ENCODE data around the gene BMPR1A. TPM values are rescaled to one million over a fixed set of nuclear protein-coding genes. Genes with fewer than 3 reads are reported as not detected.

Gene BMPR1A
- total and polyA plus RNA-seq, 2 of the 13 experiments (the other 11 are each of a cell fraction or from before 2014, with no cell fraction given), result 17.8 to 44.2 TPM

GRCh38 chr10:86755740-86756510 lies 494 bp upstream of the BMPR1A start (continued):
- TF ChIP-seq HOXA9 (CRISPR knock-in tag; IDR thresholded peaks at IDR 0.05; ENCODE audit: borderline replicate concordance) (0 out of 2 replicates have a peak, but pooled peaks have one; percentile 27), MYC (CRISPR knock-in tag; IDR thresholded peaks at IDR 0.05; ENCODE audit: borderline replicate concordance) (peak; percentile 47), RBM39 (IDR thresholded peaks at IDR 0.05; ENCODE audit: low read depth, low read length, poor library complexity, severe bottlenecking) (peak; percentile 68), ZNF749 (CRISPR knock-in tag; IDR thresholded peaks at IDR 0.05; ENCODE audit: borderline replicate concordance) (no peak), ZFX (CRISPR knock-in tag; IDR thresholded peaks at IDR 0.05; ENCODE audit: low read depth) (peak; percentile 78), ZNF772 (CRISPR knock-in tag; IDR thresholded peaks at IDR 0.05) (peak; percentile 79; the same call in 1 of the 2 replicates), ZNF292 (CRISPR knock-in tag; IDR thresholded peaks at IDR 0.05; ENCODE audit: borderline replicate concordance, low read depth) (0 out of 2 replicates have a peak, but pooled peaks have one; percentile 43), MED8 (CRISPR knock-in tag; IDR thresholded peaks at IDR 0.05; ENCODE audit: insufficient replicate concordance) (no peak), ZNF468 (CRISPR knock-in tag; IDR thresholded peaks at IDR 0.05) (no peak), ZNF362 (CRISPR knock-in tag; IDR thresholded peaks at IDR 0.05; ENCODE audit: borderline replicate concordance) (no peak), FIP1L1 (IDR thresholded peaks at IDR 0.05; ENCODE audit: borderline replicate concordance, insufficient read depth, low read depth, low read length) (no peak), ZNF253 (CRISPR knock-in tag; IDR thresholded peaks at IDR 0.05; ENCODE audit: borderline replicate concordance) (no peak), ZNF180 (CRISPR knock-in tag; IDR thresholded peaks at IDR 0.05; ENCODE audit: borderline replicate concordance, low read depth) (no peak), STAG1 (CRISPR knock-in tag; IDR thresholded peaks at IDR 0.05) (0 out of 2 replicates have a peak, but pooled peaks have one; percentile 9), THAP9 (CRISPR knock-in tag; IDR thresholded peaks at IDR 0.05; ENCODE audit: borderline replicate concordance) (peak; percentile 74; the same call in 1 of the 2 replicates), NR2F1 (CRISPR knock-in tag; IDR thresholded peaks at IDR 0.05) (peak; percentile 25 to 46; a peak in 1 of 4 replicates), ZNF280B (CRISPR knock-in tag; IDR thresholded peaks at IDR 0.05; ENCODE audit: borderline replicate concordance) (no peak), ZNF337 (CRISPR knock-in tag; IDR thresholded peaks at IDR 0.05; ENCODE audit: borderline replicate concordance, low read depth) (peak; percentile 67; the same call in 1 of the 2 replicates), TFDP2 (CRISPR knock-in tag; IDR thresholded peaks at IDR 0.05) (peak; percentile 68)

All from HepG2 (cell line).